Measurements from ENCODE around the gene ZFYVE27.

The ZFYVE27 gene

DNA sequence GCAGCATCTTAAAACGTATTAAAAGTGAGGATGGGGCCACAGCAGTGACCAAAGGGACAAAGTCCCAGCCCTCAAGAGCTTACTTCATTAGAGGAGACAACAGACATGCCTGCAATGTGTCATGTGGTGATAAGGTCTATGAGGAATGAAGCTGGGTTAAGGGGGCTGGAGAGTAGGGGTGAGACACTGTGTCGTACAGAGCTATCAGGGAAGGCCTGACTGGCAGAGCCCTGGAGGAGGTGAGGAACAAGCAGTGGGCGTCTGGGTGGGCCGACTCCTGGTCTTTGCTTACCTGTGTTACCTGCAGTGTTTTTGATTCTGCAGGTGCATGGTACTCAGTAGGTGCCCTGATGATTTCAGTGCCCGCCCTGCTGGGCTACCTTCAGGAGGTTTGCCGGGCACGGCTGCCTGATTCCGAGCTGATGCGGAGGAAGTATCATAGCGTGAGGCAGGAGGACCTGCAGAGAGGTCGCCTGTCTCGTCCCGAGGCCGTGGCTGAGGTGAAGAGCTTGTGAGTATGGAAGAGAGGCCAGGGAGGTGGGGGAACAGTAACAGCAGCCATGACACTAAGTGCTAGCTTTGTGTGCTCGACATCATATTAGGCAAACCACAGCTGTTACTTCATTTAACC, 7.6 kb downstream of the ZFYVE27 start:
- no peak for DNase-seq (ENCODE audit: low read depth in 2 of 2)

- no peak for DNase-seq (ENCODE audit: low read depth in 2 of 2)
Measured at GRCh38 chr10:97747573-97747972, 10.6 kb downstream of the ZFYVE27 start.

DNA sequence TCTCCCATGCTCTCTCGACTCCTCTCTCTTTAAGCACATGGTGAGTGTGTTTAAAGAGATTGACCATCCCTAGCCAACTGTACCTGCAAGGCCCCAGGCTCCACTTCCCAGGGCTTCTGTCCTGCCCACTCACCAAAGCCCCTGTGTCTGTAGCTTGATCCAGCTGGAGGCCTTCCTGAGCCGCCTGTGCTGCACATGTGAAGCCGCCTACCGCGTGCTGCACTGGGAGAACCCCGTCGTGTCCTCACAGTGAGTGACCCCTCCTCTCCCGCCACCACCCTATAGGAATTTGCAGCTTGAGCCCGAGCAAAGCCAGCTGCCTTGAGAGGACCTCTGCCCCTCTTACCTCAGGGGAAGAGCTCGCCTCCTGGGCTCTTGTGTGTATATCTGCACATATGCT, 11.2 kb downstream of the ZFYVE27 start:
- no peak for DNase-seq (ENCODE audit: low read depth in 2 of 2)

GRCh38 chr10:97752956-97753355, 16.0 kb downstream of the ZFYVE27 start:
- no peak for DNase-seq (ENCODE audit: low read depth in 2 of 2)

DNA sequence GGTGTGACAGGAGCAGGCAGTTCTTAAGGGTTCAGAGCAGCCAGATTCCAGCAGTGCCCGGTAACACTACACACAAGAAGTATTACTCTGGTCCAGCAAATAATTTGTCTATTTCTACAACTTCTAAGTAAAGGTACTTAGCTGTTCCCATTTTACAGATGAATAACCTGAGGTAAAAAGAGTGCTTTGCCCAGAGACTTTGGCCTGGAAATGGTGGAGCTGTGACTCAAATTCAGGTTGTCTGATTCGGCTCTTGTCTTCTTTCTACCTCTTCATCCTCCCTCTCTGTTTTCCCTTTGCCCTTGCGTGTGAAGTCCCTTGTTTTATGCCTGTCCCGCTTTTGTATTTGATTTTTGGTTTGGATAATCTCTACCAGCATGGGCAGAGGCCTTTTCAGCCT, 17.8 kb downstream of the ZFYVE27 start:
- DNase-seq (ENCODE audit: low read depth in 2 of 2), result no peak

- DNase-seq (ENCODE audit: low read depth in 2 of 2), result no peak
Measured at GRCh38 chr10:97755718-97756117, 18.8 kb downstream of the ZFYVE27 start.

- DNase-seq (ENCODE audit: low read depth in 2 of 2), result no peak
Measured at GRCh38 chr10:97757471-97757870, 20.5 kb downstream of the ZFYVE27 start.

- DNase-seq (ENCODE audit: low read depth in 2 of 2), result no peak
Measured at GRCh38 chr10:97759158-97759887, 22.4 kb downstream of the ZFYVE27 start.

- DNase-seq (ENCODE audit: low read depth in 2 of 2), result no peak
Measured at GRCh38 chr10:97759946-97760345, 23.0 kb downstream of the ZFYVE27 start.

DNA sequence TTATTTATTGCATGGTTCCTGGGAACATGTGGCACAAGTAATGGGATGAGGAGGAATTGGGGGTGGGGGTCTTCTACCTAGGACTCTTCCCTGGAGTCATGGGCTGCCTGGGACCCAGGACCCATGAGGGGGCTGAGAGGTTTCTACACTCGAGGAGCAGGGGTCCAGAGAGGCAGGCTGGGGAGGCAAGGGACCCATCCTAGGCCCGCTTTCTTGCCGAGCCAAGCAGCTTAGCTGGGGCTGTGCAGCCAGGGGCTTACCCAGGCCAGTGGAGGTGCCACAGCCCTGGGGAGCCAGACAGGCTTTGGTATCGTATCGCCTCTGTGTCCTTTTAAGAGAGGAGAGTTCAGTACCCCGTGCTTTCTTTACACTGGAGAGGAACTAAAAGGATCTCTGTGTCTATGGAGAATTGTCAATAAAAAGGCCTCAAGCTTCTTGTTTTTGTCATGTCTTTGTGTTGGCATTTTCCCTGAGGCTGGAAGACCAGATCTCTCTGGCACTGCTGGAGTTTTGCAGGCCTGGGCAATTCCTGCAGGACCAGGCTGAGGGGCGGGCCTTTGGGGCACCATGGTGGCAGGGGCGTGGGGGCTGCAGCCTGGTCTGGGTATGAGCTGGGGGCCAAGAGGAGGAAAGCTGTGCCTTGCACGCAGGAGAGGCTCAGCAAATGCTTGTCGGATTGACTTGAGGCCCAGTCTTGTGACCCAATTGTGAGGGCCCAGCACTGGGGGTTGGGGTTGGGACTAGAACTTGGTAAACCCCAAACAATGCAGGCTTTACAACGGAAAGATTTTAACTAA, 23.7 kb downstream of the ZFYVE27 start:
- DNase-seq (ENCODE audit: low read depth in 2 of 2), result no peak

DNA sequence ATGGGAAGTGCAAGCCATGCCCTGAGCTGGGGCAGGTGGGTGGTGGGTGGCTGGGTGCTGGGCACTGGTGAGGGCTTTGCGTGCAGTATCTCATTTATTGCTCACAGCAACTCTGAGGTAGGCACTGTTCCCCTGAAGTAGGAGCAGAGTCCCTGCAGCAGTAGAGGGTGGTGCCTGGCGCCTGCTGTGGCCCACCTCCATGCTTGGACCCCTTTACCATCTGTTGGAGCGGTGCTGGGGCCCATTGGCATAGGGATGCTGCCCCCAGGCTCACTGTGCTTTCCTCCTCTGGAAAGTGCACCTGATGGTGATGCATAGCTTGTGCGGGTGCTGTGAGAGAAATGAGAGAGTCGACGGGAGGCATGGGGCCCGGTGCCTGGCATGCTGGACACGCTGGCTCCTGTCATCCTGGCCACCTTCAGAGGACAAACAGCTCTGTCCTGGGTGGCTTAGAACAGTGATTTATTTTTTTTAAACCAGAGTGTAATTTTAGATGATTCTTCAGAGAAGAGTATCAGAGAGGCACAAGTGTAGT, 24.5 kb downstream of the ZFYVE27 start:
- DNase-seq (ENCODE audit: low read depth in 2 of 2), result no peak

GRCh38 chr10:97762056-97762455, 25.1 kb downstream of the ZFYVE27 start:
- no peak for DNase-seq (ENCODE audit: low read depth in 2 of 2)

DNA sequence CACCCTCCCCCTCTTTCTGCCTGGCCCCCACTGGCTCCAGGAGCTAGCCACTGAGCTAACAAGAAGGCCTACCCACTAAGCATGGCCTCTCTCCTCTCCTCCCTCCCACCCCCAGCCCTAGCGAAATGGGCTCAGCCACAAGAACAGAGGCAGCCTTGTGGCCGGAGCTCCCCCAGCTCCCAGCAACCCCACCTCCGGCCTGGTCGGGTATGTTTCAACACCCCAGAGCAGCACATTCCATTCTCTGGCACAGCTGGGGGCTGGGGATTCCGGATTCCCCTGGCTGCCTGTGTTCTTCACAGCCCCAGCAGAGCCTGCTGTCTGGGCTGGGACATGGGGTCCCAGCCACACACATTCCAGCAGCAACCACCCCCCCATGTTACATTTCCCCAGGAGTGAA, 25.9 kb downstream of the ZFYVE27 start:
- DNase-seq (ENCODE audit: low read depth in 2 of 2), result no peak

- no peak for DNase-seq (ENCODE audit: low read depth in 2 of 2)
Measured at GRCh38 chr10:97763411-97763810, 26.5 kb downstream of the ZFYVE27 start.

GRCh38 chr10:97763947-97764346, 27.0 kb downstream of the ZFYVE27 start:
- DNase-seq (ENCODE audit: low read depth in 2 of 2), result no peak

GRCh38 chr10:97764519-97764931, 27.6 kb downstream of the ZFYVE27 start:
- DNase-seq (ENCODE audit: low read depth in 2 of 2), result no peak

DNA sequence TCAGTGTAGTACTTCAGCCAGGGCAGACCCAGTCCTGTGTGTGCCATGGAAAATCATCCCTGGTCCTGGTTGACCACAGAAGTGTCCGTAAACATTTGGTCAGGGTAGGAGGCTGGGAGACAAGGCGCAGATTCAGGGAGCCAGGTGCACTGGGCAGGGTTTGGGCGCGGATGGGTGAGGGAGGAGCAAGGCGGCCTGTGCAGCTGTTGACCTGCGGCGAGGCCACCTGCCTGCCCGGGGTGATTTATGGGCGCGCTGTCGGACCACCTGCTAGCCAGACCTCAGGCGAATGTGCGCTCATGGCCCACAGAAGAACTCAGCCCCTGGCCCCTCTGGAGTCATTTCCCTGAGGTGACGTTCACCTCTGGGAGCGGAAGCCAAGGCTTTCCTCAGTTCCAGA, 28.3 kb downstream of the ZFYVE27 start:
- no peak for DNase-seq (ENCODE audit: low read depth in 2 of 2)

GRCh38 chr10:97766106-97766810, 29.3 kb downstream of the ZFYVE27 start:
- DNase-seq (ENCODE audit: low read depth in 2 of 2), result no peak

GRCh38 chr10:97766996-97767924, 30.3 kb downstream of the ZFYVE27 start:
- no peak for DNase-seq (ENCODE audit: low read depth in 2 of 2)
